GM21423 (cell line): Measurements from ENCODE around the gene GRAMD1B.

Source experiments
- ATAC-seq: cut with Tn5 transposase; IDR thresholded peaks from one replicate; pipeline ENCODE4 v1.9.1; 2021; ENCODE audit warnings: mild to moderate bottlenecking, moderate library complexity; ENCODE audit not compliant: unreplicated experiment

GRAMD1B gene

GRCh38 chr11:123526027-123526805 lies 96.1 kb downstream of the GRAMD1B start:
- no peak for ATAC-seq

- ATAC-seq = no peak
These were observed 96.8 kb downstream of the GRAMD1B start for GRCh38 chr11:123526918-123527317.

GRCh38 chr11:123527526-123527925 lies 97.5 kb downstream of the GRAMD1B start:
- ATAC-seq = no peak

GRCh38 chr11:123527947-123528346 lies 97.9 kb downstream of the GRAMD1B start:
- no peak for ATAC-seq

- ATAC-seq = no peak
These were observed 101.3 kb downstream of the GRAMD1B start for GRCh38 chr11:123531325-123531724.

- no peak for ATAC-seq
These were observed 102.1 kb downstream of the GRAMD1B start for GRCh38 chr11:123532131-123532530.

- no peak for ATAC-seq
These were observed 105.3 kb downstream of the GRAMD1B start for GRCh38 chr11:123535401-123535800.

GRCh38 chr11:123536690-123537437 lies 106.8 kb downstream of the GRAMD1B start:
- no peak for ATAC-seq

- no peak for ATAC-seq
These were observed 107.7 kb downstream of the GRAMD1B start for GRCh38 chr11:123537726-123538125.

GRCh38 chr11:123543797-123544196 lies 113.7 kb downstream of the GRAMD1B start:
- ATAC-seq = no peak

GRCh38 chr11:123544631-123545375 lies 114.7 kb downstream of the GRAMD1B start:
- no peak for ATAC-seq

- ATAC-seq = no peak
These were observed 115.7 kb downstream of the GRAMD1B start for GRCh38 chr11:123545726-123546270.

GRCh38 chr11:123546515-123546914 lies 116.4 kb downstream of the GRAMD1B start:
- no peak for ATAC-seq

- ATAC-seq = peak; percentile 92
These were observed 117.1 kb downstream of the GRAMD1B start for GRCh38 chr11:123547180-123547579.

GRCh38 chr11:123548774-123549173 lies 118.7 kb downstream of the GRAMD1B start:
- no peak for ATAC-seq

GRCh38 chr11:123549926-123550917 lies 120.2 kb downstream of the GRAMD1B start:
- no peak for ATAC-seq

- ATAC-seq = no peak
These were observed 121.0 kb downstream of the GRAMD1B start for GRCh38 chr11:123551079-123551478.

GRCh38 chr11:123556633-123557032 lies 126.6 kb downstream of the GRAMD1B start:
- no peak for ATAC-seq

GRCh38 chr11:123558536-123559315 lies 128.7 kb downstream of the GRAMD1B start:
- no peak for ATAC-seq
